K562 (cell line): ENCODE data around the gene ZNF584. TPM values are rescaled to one million over a fixed set of nuclear protein-coding genes. Genes with fewer than 3 reads are reported as not detected.

Experiments
- ARID3A ChIP-seq: IDR thresholded peaks from 2 replicates; pipeline ENCODE4 v1.6.1; 2012; ENCODE audit warnings: low read depth, low read length, improper control_type of control experiment, borderline replicate concordance
- BRF1 ChIP-seq: IDR thresholded peaks from 3 replicates; pipeline ENCODE4 v1.6.1; 2011; ENCODE audit warnings: borderline replicate concordance, mild to moderate bottlenecking; ENCODE audit not compliant: insufficient read length; ENCODE audit errors: extremely low read depth
- CCAR2 ChIP-seq: fragments of 200-400 bp; formaldehyde crosslinking; IDR thresholded peaks from 2 replicates; pipeline ENCODE4 v1.6.1; 2017; ENCODE audit warnings: mild to moderate bottlenecking, low read depth, low read length
- CCNT2 ChIP-seq: IDR thresholded peaks from 2 replicates; pipeline ENCODE4 v1.6.1; 2011; ENCODE audit warnings: borderline replicate concordance, low read depth, mild to moderate bottlenecking, moderate library complexity, mixed read lengths, low read length; ENCODE audit not compliant: insufficient read length; ENCODE audit errors: extremely low read depth
- CREB1 ChIP-seq, 2 experiments: sonication (generic) in 1 of 2; formaldehyde crosslinking in 1 of 2; IDR thresholded peaks; 2 replicates each; pipeline versions ENCODE4 v1.6.1 to v1.8.0; 2012 to 2022; ENCODE audit warnings: inconsistent platforms in 1 of 2, mild to moderate bottlenecking in 1 of 2, missing genetic modification reagents in 1 of 2, moderate library complexity in 1 of 2
- GTF2B ChIP-seq: IDR thresholded peaks from 2 replicates; pipeline ENCODE4 v1.6.1; 2011; ENCODE audit not compliant: insufficient read length; ENCODE audit errors: extremely low read depth
- HMG20B ChIP-seq: fragments of 250-450 bp; sonication (Bioruptor Pico); IDR thresholded peaks from 2 replicates; pipeline ENCODE4 v1.5.0; 2021; ENCODE audit warnings: mild to moderate bottlenecking
- MNT ChIP-seq, 2 experiments: fragments of 450-650 bp; conservative IDR thresholded peaks; 2 replicates each; pipeline ENCODE4 v1.6.1; 2017; ENCODE audit warnings: mild to moderate bottlenecking in 2 of 2, moderate library complexity in 2 of 2
- PHB ChIP-seq: fragments of 250-450 bp; sonication (Bioruptor Pico); IDR thresholded peaks from 2 replicates; pipeline ENCODE4 v1.5.0; 2021
- PRDM10 ChIP-seq: fragments of 450-650 bp; IDR thresholded peaks from 2 replicates; pipeline ENCODE4 v1.6.1; 2018; ENCODE audit not compliant: partially characterized antibody
- RAD51 ChIP-seq: fragments of 450-650 bp; IDR thresholded peaks from 2 replicates; pipeline ENCODE4 v1.7.1; 2016; ENCODE audit warnings: low read depth, mild to moderate bottlenecking, borderline replicate concordance
- RBM39 ChIP-seq: fragments of 200-400 bp; formaldehyde crosslinking; optimal IDR thresholded peaks from 2 replicates; pipeline ENCODE3; 2018; ENCODE audit warnings: low read depth, low read length
- RFX1 ChIP-seq: fragments of 450-650 bp; IDR thresholded peaks from 2 replicates; pipeline ENCODE4 v1.6.1; 2016; ENCODE audit warnings: mild to moderate bottlenecking, moderate library complexity
- RNF219 ChIP-seq: fragments of 250-450 bp; sonication (Bioruptor Pico); IDR thresholded peaks from 2 replicates; pipeline ENCODE4 v1.5.0; 2022; ENCODE audit warnings: mild to moderate bottlenecking
- SP2 ChIP-seq: IDR thresholded peaks from 2 replicates; pipeline ENCODE4 v1.6.1; 2011; ENCODE audit warnings: mild to moderate bottlenecking, low read depth, low read length, moderate library complexity; ENCODE audit not compliant: poor library complexity, severe bottlenecking; ENCODE audit errors: extremely low read depth
- SREBF1 ChIP-seq: fragments of 150-350 bp; IDR thresholded peaks from 2 replicates; pipeline ENCODE4 v1.6.1; 2014; ENCODE audit warnings: antibody characterized with exemption, low read depth, low read length, borderline replicate concordance
- TFAM ChIP-seq: fragments of 250-450 bp; sonication (Bioruptor Pico); conservative IDR thresholded peaks from 2 replicates; pipeline ENCODE4 v1.5.0; 2021; ENCODE audit warnings: mild to moderate bottlenecking, moderate library complexity
- polyA plus RNA-seq, 8 experiments: library from polyadenylated mRNA; depleted of rRNA in 4 of 8; stranded (reverse) in 5 of 8; unstranded in 3 of 8; fragments of >200 nt; fragmentation: Nextera tagmentation in 2 of 8; fragmentation: Illumina TruSeq in 1 of 8; extraction: Ambion mirVana in 2 of 8; extraction: Trizol in 1 of 8; gene quantifications; 2 replicates each; pipeline versions ENCODE4 v1.2.1 to v1.2.3, GENCODE V29; 2011 to 2014; ENCODE audit warnings: inconsistent platforms in 1 of 8, missing spikeins in 1 of 8
- total RNA-seq, 7 experiments: library from RNA; depleted of rRNA in 6 of 7; stranded (reverse); fragments of >200 nt in 6 of 7; fragmentation: Illumina TruSeq in 2 of 7; extraction: Trizol in 2 of 7; gene quantifications; 2 replicates each; pipeline versions ENCODE4 v1.2.1 to v1.2.3, GENCODE V29; 2011 to 2021; ENCODE audit warnings: low replicate concordance in 1 of 7

ZNF584 gene
- total and polyA plus RNA-seq, 9 of the 15 experiments (the other 6 are each of a cell fraction or from before 2014, with no cell fraction given): 5.8 to 43.4 (median 24.6) TPM

- no peak for TF ChIP-seq PRDM10
- TF ChIP-seq TFAM (CRISPR knock-in tag): no peak
- TF ChIP-seq GTF2B: no peak
- TF ChIP-seq CCAR2: no peak
- TF ChIP-seq HMG20B (CRISPR knock-in tag): no peak
- no peak for TF ChIP-seq RBM39
- TF ChIP-seq RNF219 (CRISPR knock-in tag): no peak
- no peak for TF ChIP-seq CREB1 (IDR thresholded peaks at IDR 0.05)
- no peak for TF ChIP-seq CREB1 (CRISPR knock-in tag; IDR thresholded peaks at IDR 0.05)
- no peak for TF ChIP-seq CCNT2
- no peak for TF ChIP-seq RAD51
- TF ChIP-seq BRF1: no peak
- no peak for TF ChIP-seq MNT (conservative IDR thresholded peaks at IDR 0.05)
- TF ChIP-seq RFX1: no peak
- no peak for TF ChIP-seq PHB (CRISPR knock-in tag)
- TF ChIP-seq SREBF1: no peak
- no peak for TF ChIP-seq SP2
- no peak for TF ChIP-seq ARID3A
These were observed 22.4 kb upstream of the ZNF584 start (continued) for GRCh38 chr19:58385891-58386575.
